ENCODE data around the gene DAP. TPM values are rescaled to one million over a fixed set of nuclear protein-coding genes. Genes with fewer than 3 reads are reported as not detected.
"Not testable (repeated sequence)": the region's sequence is repeated elsewhere in the genome, so short reads cannot be mapped to it uniquely, and the experiment has no call there.

Gene DAP
- total and polyA plus RNA-seq, 4 donors, result 27.2 to 80.8 (median 58.3) TPM

DNA sequence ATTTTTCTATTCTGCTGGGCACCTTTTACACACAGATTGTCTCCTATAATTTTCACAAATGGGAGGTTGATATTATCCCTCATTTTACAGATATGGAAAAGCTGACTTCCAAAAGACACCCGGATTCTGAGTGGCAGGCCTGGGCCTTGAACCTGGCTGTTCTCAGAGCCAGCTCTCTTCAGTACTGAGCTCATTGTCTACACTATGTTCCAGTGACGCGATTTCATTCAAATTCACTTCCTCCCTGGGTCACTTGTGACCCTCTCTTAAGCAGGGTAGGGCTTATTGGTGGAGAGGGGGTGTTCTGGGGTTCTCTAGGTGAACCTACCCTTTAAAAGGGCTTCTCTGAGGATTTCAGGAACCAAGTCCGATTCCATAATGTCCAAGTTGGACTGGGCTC is 127.0 kb downstream of the DAP start:
- H3K4me1 ChIP-seq (ENCODE audit: control insufficient read depth, insufficient read depth, low read length), result peaks cover 6% of the 10 kb centered on the region
- H3K9me3 ChIP-seq (ENCODE audit: control insufficient read depth, insufficient read depth, low read length), result no peaks in the 10 kb centered on the region
- no peak overlapping the region for H3K27ac ChIP-seq (ENCODE audit: low read depth, low read length)
- 100% methylated on average over 1 of the region's 4 CpGs for WGBS (ENCODE audit: insufficient coverage)
- peaks cover 12% of the 10 kb centered on the region for H3K27me3 ChIP-seq (ENCODE audit: control insufficient read depth, insufficient read depth, low read length)
- H3K36me3 ChIP-seq (ENCODE audit: control insufficient read depth, insufficient read depth, low read length), result no peaks in the 10 kb centered on the region
- no peak overlapping the region for H3K4me3 ChIP-seq (ENCODE audit: low read depth, low read length)
- no peak for DNase-seq (ENCODE audit: low read depth in 4 of 6, low spot score in 6 of 6)

DNA sequence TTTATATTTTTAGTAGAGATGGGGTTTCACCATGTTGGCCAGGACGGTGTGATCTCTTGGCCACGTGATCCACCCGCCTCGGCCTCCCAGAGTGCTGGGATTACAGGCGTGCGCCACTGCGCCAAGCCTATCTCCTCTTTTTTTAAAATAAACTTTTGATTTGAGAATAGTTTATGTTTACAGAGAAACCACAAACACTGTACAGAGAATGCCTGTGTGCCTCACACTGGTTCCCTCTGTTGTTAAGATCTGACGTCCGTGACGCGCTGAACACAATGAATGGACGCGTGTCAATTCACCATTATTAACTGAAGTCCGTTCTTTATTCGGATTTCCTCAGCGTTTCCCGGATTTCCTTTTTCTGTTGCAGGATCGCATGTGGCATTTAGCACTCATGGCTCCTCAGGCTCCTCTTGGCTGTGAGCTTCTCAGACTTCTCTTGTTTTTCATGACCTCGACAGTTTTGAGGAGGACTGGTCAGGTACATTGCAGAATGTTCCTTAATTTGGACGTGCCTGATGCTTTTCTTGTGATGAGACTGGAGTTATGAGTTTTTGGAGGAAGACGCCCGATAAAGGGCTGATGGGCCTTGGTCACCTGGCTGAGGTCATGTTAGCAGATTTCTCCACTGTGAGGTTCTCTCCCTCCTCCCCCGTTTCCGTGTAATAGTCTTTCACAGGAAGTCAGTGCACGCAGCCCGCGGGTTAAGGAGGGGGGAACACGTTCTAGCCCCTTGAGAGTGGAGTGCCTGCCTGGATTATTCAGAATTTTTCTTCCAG is 127.6 kb downstream of the DAP start:
- Histone ChIP-seq H3K9me3 (ENCODE audit: control insufficient read depth, insufficient read depth, low read length) (no peaks in the 10 kb centered on the region), H3K4me1 (ENCODE audit: control insufficient read depth, insufficient read depth, low read length) (peaks cover 6% of the 10 kb centered on the region), H3K4me3 (ENCODE audit: low read depth, low read length) (no peak overlapping the region), H3K27me3 (ENCODE audit: control insufficient read depth, insufficient read depth, low read length) (peaks cover 12% of the 10 kb centered on the region), H3K36me3 (ENCODE audit: control insufficient read depth, insufficient read depth, low read length) (no peaks in the 10 kb centered on the region), H3K27ac (ENCODE audit: low read depth, low read length) (no peak overlapping the region)
- WGBS (ENCODE audit: insufficient coverage), result 78% methylated on average over 18 of the region's 28 CpGs
- no peak for DNase-seq (ENCODE audit: low read depth in 4 of 6, low spot score in 6 of 6)

DNA sequence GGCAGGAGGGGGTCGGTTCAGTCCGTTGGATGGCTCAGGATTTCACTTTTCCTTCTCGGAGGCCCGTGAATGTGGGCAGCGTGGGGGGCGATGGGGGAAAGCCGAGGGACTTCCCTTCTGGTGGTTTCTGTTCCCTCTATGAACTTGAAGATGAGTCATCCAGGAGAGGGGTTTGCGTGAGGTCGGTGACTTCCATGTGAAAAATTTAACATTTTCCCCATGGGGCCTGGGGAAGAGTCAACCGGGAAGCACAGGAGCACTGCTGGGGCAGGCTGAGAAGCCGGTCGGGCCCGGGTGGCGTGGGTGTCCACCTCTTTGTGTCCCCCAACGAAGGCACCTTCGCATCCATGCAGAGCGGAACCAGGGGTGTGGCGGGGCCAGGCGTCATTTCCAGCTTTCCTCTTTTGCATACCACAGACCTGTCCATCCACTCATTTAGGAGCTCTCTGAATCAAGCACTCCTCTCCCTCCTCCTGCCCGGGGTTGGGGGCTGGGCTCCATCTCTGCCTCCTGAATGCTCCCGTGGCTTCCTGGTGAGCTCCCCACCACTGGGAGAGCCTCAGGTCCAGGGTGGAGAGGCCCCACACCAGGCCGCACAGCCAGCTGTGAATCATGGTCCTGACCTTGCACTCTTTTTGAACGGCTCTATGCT is 128.8 kb downstream of the DAP start:
- DNase-seq (ENCODE audit: low read depth in 4 of 6, low spot score in 6 of 6), result no peak
- peaks cover 7% of the 10 kb centered on the region for H3K4me1 ChIP-seq (ENCODE audit: control insufficient read depth, insufficient read depth, low read length)
- no peak overlapping the region for H3K27ac ChIP-seq (ENCODE audit: low read depth, low read length)
- WGBS (ENCODE audit: insufficient coverage), result 88% methylated on average over 22 of the region's 23 CpGs
- no peak overlapping the region for H3K4me3 ChIP-seq (ENCODE audit: low read depth, low read length)
- H3K36me3 ChIP-seq (ENCODE audit: control insufficient read depth, insufficient read depth, low read length), result no peaks in the 10 kb centered on the region
- peaks cover 9% of the 10 kb centered on the region for H3K27me3 ChIP-seq (ENCODE audit: control insufficient read depth, insufficient read depth, low read length)
- no peaks in the 10 kb centered on the region for H3K9me3 ChIP-seq (ENCODE audit: control insufficient read depth, insufficient read depth, low read length)

DNA sequence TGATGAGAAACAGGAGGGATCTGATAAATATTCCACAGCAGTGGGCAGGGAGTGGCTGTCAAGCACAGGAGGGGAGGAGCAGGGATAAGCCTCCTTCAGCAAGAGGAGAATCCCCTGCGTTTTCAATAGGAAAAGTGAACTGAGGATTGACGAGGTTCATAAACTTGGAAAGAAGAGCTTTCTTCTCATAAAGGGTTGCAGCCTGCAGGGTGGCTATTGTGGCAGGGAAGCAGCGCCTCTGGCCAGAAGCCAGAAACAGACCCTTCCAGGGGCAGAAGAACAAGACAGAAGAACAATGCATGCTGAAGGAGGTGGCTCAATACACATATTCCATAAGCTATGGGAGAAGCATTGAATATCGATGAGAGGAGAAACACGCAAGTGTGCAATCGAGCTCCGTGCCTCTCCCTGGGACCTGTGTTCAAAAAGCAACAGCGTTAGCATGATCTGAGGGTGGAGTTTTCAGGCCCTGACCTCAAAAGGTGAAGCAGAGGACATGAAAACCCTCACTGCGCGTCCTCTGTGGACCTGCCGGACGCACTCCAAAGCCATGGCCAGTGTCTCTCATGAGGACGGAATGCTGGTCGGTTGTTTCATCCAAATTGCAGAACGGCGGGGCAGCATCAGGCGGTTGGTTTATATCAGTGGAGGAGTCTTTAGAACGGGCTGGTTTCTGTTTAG is 129.6 kb downstream of the DAP start:
- no peaks in the 10 kb centered on the region for H3K36me3 ChIP-seq (ENCODE audit: control insufficient read depth, insufficient read depth, low read length)
- peaks cover 9% of the 10 kb centered on the region for H3K4me1 ChIP-seq (ENCODE audit: control insufficient read depth, insufficient read depth, low read length)
- H3K9me3 ChIP-seq (ENCODE audit: control insufficient read depth, insufficient read depth, low read length), result no peaks in the 10 kb centered on the region
- H3K27ac ChIP-seq (ENCODE audit: low read depth, low read length), result no peak overlapping the region
- 81% methylated on average over 17 of the region's 18 CpGs for WGBS (ENCODE audit: insufficient coverage)
- H3K27me3 ChIP-seq (ENCODE audit: control insufficient read depth, insufficient read depth, low read length), result peaks cover 4% of the 10 kb centered on the region
- no peak for DNase-seq (ENCODE audit: low read depth in 4 of 6, low spot score in 6 of 6)
- no peak overlapping the region for H3K4me3 ChIP-seq (ENCODE audit: low read depth, low read length)

DNA sequence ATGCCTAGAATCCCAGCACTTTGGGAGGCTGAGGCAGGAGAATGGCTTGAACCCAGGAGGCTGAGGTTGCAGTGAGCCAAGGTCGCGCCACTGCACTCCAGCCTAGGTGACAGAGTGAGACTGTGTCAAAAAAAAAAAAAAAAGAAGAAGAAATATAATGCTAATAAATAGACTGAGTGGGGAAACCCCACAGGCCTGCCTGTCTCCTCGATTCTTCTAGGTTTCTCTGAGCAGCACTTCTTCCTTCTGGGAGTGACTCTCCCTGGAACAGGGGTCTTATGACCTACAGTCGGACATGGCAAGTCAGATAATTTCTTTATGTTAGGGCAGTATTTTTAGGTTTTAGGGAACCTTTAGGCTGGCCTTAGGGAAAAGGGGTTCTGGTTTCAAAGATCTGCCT is 130.3 kb downstream of the DAP start:
- peaks cover 13% of the 10 kb centered on the region for H3K4me1 ChIP-seq (ENCODE audit: control insufficient read depth, insufficient read depth, low read length)
- WGBS (ENCODE audit: insufficient coverage), result 62% methylated on average over 2 of the region's 4 CpGs
- H3K27me3 ChIP-seq (ENCODE audit: control insufficient read depth, insufficient read depth, low read length), result not testable (repeated sequence)

DNA sequence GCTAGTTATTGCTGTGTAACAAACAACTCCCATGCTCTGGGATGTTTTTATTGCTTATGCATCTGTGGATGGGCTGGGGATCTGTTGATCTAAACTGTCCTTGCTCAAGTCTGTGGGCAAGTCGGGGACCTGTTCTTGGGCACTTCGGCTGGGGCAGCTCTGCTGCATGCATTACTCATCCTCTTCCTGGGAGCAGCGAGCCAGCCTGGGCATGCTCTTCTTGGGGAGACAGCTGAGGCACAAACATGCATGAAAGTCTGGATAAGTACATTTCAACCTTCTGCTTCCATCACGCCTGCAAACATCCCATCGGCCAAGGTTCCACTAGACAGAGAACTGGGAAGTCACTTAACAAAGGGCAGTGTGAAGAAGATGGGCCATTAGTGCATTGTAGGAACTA is 130.9 kb downstream of the DAP start:
- Histone ChIP-seq H3K27me3 (ENCODE audit: control insufficient read depth, insufficient read depth, low read length) (no peaks in the 10 kb centered on the region), H3K9me3 (ENCODE audit: control insufficient read depth, insufficient read depth, low read length) (no peaks in the 10 kb centered on the region), H3K4me1 (ENCODE audit: control insufficient read depth, insufficient read depth, low read length) (peaks cover 13% of the 10 kb centered on the region), H3K36me3 (ENCODE audit: control insufficient read depth, insufficient read depth, low read length) (no peaks in the 10 kb centered on the region), H3K4me3 (ENCODE audit: low read depth, low read length) (no peak overlapping the region), H3K27ac (ENCODE audit: low read depth, low read length) (no peak overlapping the region)
- WGBS (ENCODE audit: insufficient coverage), result 96% methylated on average over 4 of the region's 5 CpGs
- no peak for DNase-seq (ENCODE audit: low read depth in 4 of 6, low spot score in 6 of 6)

More for the DNA sequence above, 130.3 kb downstream of the DAP start:
- not testable (repeated sequence) for H3K4me3 ChIP-seq (ENCODE audit: low read depth, low read length); H3K27ac ChIP-seq (ENCODE audit: low read depth, low read length); H3K9me3 ChIP-seq (ENCODE audit: control insufficient read depth, insufficient read depth, low read length); DNase-seq (ENCODE audit: low read depth in 4 of 6, low spot score in 6 of 6); H3K36me3 ChIP-seq (ENCODE audit: control insufficient read depth, insufficient read depth, low read length)

DNA sequence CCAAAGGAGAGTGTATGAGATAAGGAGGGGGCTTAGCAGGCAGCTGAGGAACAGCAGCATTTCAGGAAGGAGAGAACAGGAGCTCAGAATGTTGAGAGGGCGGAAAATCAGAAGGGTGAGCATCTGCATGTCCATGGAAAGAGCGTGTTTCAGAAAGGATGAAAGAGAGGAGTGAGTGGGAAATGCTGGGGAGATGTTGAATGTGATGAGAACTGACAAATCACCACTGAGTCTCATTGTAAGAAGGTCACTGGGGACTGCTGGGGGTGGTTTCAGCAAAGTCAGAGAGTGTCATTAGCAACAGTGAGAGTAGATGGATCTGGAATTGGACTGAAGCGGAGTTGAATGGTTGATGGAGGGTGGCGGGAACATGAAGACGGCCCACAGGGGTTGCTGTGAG is 131.4 kb downstream of the DAP start:
- H3K4me3 ChIP-seq (ENCODE audit: low read depth, low read length), result no peak overlapping the region
- H3K4me1 ChIP-seq (ENCODE audit: control insufficient read depth, insufficient read depth, low read length), result peaks cover 13% of the 10 kb centered on the region
- DNase-seq (ENCODE audit: low read depth in 4 of 6, low spot score in 6 of 6), result no peak
- H3K9me3 ChIP-seq (ENCODE audit: control insufficient read depth, insufficient read depth, low read length), result no peaks in the 10 kb centered on the region
- no peaks in the 10 kb centered on the region for H3K36me3 ChIP-seq (ENCODE audit: control insufficient read depth, insufficient read depth, low read length)
- WGBS (ENCODE audit: insufficient coverage), result 92% methylated on average over 5 of the region's 5 CpGs
- H3K27me3 ChIP-seq (ENCODE audit: control insufficient read depth, insufficient read depth, low read length), result no peaks in the 10 kb centered on the region
- no peak overlapping the region for H3K27ac ChIP-seq (ENCODE audit: low read depth, low read length)

Small RNAs within 50 kb of the gene (small RNA-seq; reads per million reads assigned to genes)
- gene AC012629.4 (ENCODE audit: low replicate concordance), result not detected

Other genes with a start within 250 kb of the DAP start
- 1 to 10 TPM; 4.1 to 8.1 TPM for gene ANKRD33B, start 197.2 kb downstream of the DAP start, total RNA-seq
- gene ANKRD33B, start 197.2 kb downstream of the DAP start, polyA plus RNA-seq (ENCODE audit: insufficient read length in 2 of 2), result 1 to 10 TPM in 1 of 2 donors, under 1 TPM in 1; 0.93 to 2.0 TPM